Endothelial cell of umbilical vein (primary cell): ENCODE measurements around the gene PMEL.
"Not testable (repeated sequence)": the region's sequence is repeated elsewhere in the genome, so short reads cannot be mapped to it uniquely, and the experiment has no call there.

Source experiments
- EZH2 ChIP-seq: IDR thresholded peaks from 2 replicates; pipeline ENCODE4 v1.6.1; 2012; ENCODE audit warnings: borderline replicate concordance, low read depth, mild to moderate bottlenecking, moderate library complexity, low read length, inconsistent platforms; ENCODE audit not compliant: severe bottlenecking
- MYC ChIP-seq: IDR thresholded peaks from one replicate; pipeline ENCODE4 v1.6.1; 2011; ENCODE audit warnings: mild to moderate bottlenecking, low read depth, low read length
- POLR2A ChIP-seq: IDR thresholded peaks from 2 replicates; pipeline ENCODE4 v1.6.1; 2012; ENCODE audit warnings: low read depth, mild to moderate bottlenecking, control low read depth, low read length
- POLR2AphosphoS5 ChIP-seq: IDR thresholded peaks from 2 replicates; pipeline ENCODE4 v1.6.1; 2012; ENCODE audit warnings: low read depth, mild to moderate bottlenecking, control low read depth, low read length, moderate library complexity; ENCODE audit not compliant: insufficient read depth
- TF ChIP-seq, protein P1 (sequence below), 2 donors: IDR thresholded peaks; 1 replicate in 1 of 2; 2 replicates in 1 of 2; pipeline ENCODE4 v1.5.1; 2011; ENCODE audit warnings: low read length in 2 of 2, mild to moderate bottlenecking in 2 of 2, moderate library complexity in 2 of 2, control low read depth in 1 of 2, inconsistent platforms in 1 of 2, low read depth in 1 of 2; ENCODE audit not compliant: insufficient read depth in 1 of 2; ENCODE audit errors: extremely low read depth in 1 of 2
- TF ChIP-seq, protein P2 (sequence below): IDR thresholded peaks from 2 replicates; pipeline ENCODE4 v1.6.1; 2011; ENCODE audit not compliant: insufficient read depth, insufficient read length

DNA sequence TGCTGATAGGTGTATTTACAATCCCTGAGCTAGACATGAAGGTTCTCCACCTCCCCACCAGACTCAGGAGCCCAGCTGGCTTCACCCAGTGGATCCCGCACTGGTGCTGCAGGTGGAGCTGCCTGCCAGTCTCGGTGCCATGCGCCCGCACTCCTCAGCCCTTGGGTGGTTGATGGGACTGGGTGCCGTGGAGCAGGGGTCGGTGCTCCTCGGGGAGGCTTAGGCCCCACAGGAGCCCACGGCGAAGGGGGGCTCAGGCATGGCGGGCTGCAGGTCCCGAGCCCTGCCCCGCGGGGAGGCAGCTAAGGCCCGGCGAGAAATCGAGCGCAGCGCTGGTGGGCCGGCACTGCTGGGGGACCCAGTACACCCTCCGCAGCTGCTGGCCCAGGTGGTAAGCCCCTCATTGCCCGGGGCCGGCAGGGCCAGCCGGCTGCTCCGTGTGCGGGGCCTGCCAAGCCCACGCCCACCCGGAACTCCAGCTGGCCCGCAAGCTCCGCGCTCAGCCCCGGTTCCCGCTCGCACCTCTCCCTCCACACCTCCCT is 34.2 kb upstream of the PMEL start:
- not testable (repeated sequence) for TF ChIP-seq EZH2, MYC, POLR2A, POLR2AphosphoS5
- TF ChIP-seq, protein P1, sequence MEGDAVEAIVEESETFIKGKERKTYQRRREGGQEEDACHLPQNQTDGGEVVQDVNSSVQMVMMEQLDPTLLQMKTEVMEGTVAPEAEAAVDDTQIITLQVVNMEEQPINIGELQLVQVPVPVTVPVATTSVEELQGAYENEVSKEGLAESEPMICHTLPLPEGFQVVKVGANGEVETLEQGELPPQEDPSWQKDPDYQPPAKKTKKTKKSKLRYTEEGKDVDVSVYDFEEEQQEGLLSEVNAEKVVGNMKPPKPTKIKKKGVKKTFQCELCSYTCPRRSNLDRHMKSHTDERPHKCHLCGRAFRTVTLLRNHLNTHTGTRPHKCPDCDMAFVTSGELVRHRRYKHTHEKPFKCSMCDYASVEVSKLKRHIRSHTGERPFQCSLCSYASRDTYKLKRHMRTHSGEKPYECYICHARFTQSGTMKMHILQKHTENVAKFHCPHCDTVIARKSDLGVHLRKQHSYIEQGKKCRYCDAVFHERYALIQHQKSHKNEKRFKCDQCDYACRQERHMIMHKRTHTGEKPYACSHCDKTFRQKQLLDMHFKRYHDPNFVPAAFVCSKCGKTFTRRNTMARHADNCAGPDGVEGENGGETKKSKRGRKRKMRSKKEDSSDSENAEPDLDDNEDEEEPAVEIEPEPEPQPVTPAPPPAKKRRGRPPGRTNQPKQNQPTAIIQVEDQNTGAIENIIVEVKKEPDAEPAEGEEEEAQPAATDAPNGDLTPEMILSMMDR (IDR thresholded peaks at IDR 0.05; ENCODE audit: extremely low read depth in 1 of 2, insufficient read depth in 1 of 2, low read depth in 1 of 2, low read length in 2 of 2), result not testable (repeated sequence)
- TF ChIP-seq, protein P2, sequence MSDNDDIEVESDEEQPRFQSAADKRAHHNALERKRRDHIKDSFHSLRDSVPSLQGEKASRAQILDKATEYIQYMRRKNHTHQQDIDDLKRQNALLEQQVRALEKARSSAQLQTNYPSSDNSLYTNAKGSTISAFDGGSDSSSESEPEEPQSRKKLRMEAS, result not testable (repeated sequence)
